Neuronal stem cell (in vitro differentiated cells): Measurements from ENCODE around the gene SCGB1A1.

Source experiments
- DNase-seq: peaks from one replicate; pipeline ENCODE4 v3.0.0-alpha.2; 2013; ENCODE audit warnings: low spot score
- H2AFZ ChIP-seq: one replicate; pipeline ENCODE4 v1.6.1; 2013; ENCODE audit warnings: mild to moderate bottlenecking, low read length, inconsistent platforms
- H2AK5ac ChIP-seq: 2 replicates; pipeline ENCODE4 v1.6.1; 2013; ENCODE audit warnings: low read depth, mild to moderate bottlenecking, inconsistent platforms, low read length, moderate library complexity, mixed read lengths
- H2BK120ac ChIP-seq: 2 replicates; pipeline ENCODE4 v1.6.1; 2013; ENCODE audit warnings: low read depth, mild to moderate bottlenecking, inconsistent platforms, low read length, moderate library complexity, mixed read lengths
- H2BK12ac ChIP-seq: one replicate; pipeline ENCODE4 v1.6.1; 2013; ENCODE audit warnings: low read length, inconsistent platforms
- H2BK15ac ChIP-seq: 2 replicates; pipeline ENCODE4 v1.6.1; 2013; ENCODE audit warnings: mild to moderate bottlenecking, low read length, inconsistent platforms, mixed read lengths
- H2BK5ac ChIP-seq: one replicate; pipeline ENCODE4 v1.6.1; 2013; ENCODE audit warnings: inconsistent platforms, mild to moderate bottlenecking, low read length, moderate library complexity
- H3K14ac ChIP-seq: one replicate; pipeline ENCODE4 v1.6.1; 2013; ENCODE audit warnings: low read length, inconsistent platforms
- H3K18ac ChIP-seq: 2 replicates; pipeline ENCODE4 v1.6.1; 2013; ENCODE audit warnings: low read length, inconsistent platforms
- H3K23ac ChIP-seq: 2 replicates; pipeline ENCODE4 v1.6.1; 2013; ENCODE audit warnings: low read depth, mild to moderate bottlenecking, mixed read lengths, low read length, inconsistent platforms; ENCODE audit not compliant: poor library complexity
- H3K27ac ChIP-seq: replicated peaks from 3 replicates; pipeline ENCODE4 v1.5.1; 2013; ENCODE audit warnings: low read length, inconsistent platforms
- H3K27me3 ChIP-seq, 3 experiments: 2 replicates each; pipeline ENCODE4 v1.6.1; 2013; ENCODE audit warnings: low read length in 3 of 3, mild to moderate bottlenecking in 2 of 3, inconsistent platforms in 1 of 3, low read depth in 1 of 3, mixed read lengths in 1 of 3, moderate library complexity in 1 of 3; ENCODE audit not compliant: control insufficient read depth in 3 of 3, insufficient read depth in 3 of 3
- H3K36me3 ChIP-seq, 2 donors: replicated peaks in 1 of 2; 2 replicates each; pipeline ENCODE4 v1.6.1; 2013; ENCODE audit warnings: low read length in 2 of 2; ENCODE audit not compliant: control insufficient read depth in 2 of 2, insufficient read depth in 2 of 2
- H3K4ac ChIP-seq: 2 replicates; pipeline ENCODE4 v1.6.1; 2013; ENCODE audit warnings: inconsistent platforms, mild to moderate bottlenecking, low read length, moderate library complexity
- H3K4me1 ChIP-seq, 2 donors: 1 replicate in 1 of 2; 2 replicates in 1 of 2; pipeline ENCODE4 v1.6.1; 2013; ENCODE audit warnings: low read length in 2 of 2, low read depth in 1 of 2; ENCODE audit not compliant: control insufficient read depth in 2 of 2, insufficient read depth in 1 of 2
- H3K4me2 ChIP-seq: one replicate; pipeline ENCODE4 v1.6.1; 2013; ENCODE audit warnings: mild to moderate bottlenecking, low read length, inconsistent platforms; ENCODE audit not compliant: insufficient read depth, poor library complexity, severe bottlenecking
- H3K4me3 ChIP-seq, 2 donors: 2 replicates each; pipeline ENCODE4 v1.5.1; 2013; ENCODE audit warnings: low read length in 2 of 2, mild to moderate bottlenecking in 2 of 2, inconsistent platforms in 1 of 2, moderate library complexity in 1 of 2
- H3K79me1 ChIP-seq: one replicate; pipeline ENCODE4 v1.6.1; 2013; ENCODE audit warnings: low read depth, mild to moderate bottlenecking, inconsistent platforms, low read length, moderate library complexity
- H3K9ac ChIP-seq: one replicate; pipeline ENCODE4 v1.6.1; 2013; ENCODE audit warnings: mild to moderate bottlenecking, low read depth, low read length, inconsistent platforms; ENCODE audit not compliant: poor library complexity
- H3K9me3 ChIP-seq, 2 donors: replicated peaks in 1 of 2; 2 replicates each; pipeline versions ENCODE3 to v1.6.1; 2013; ENCODE audit warnings: low read length in 2 of 2, mild to moderate bottlenecking in 2 of 2, inconsistent platforms in 1 of 2, low read depth in 1 of 2, mixed read lengths in 1 of 2, moderate library complexity in 1 of 2; ENCODE audit not compliant: control insufficient read depth in 2 of 2, insufficient read depth in 1 of 2
- H4K8ac ChIP-seq: one replicate; pipeline ENCODE4 v1.6.1; 2013; ENCODE audit warnings: low read depth, mild to moderate bottlenecking, inconsistent platforms, low read length, moderate library complexity
- H4K91ac ChIP-seq: one replicate; pipeline ENCODE4 v1.6.1; 2013; ENCODE audit warnings: low read length, low read depth, mild to moderate bottlenecking, inconsistent platforms; ENCODE audit not compliant: poor library complexity
- WGBS, 2 donors: extraction: QIAGEN DNeasy Blood & Tissue Kit; methylation state at CpG; one replicate each; pipeline ENCODE4 v1.1.7; 2013; ENCODE audit warnings: missing lambda C conversion rate in 2 of 2, mixed read lengths in 1 of 2; ENCODE audit not compliant: insufficient read length in 2 of 2, insufficient replicate concordance in 1 of 2; ENCODE audit errors: extremely low coverage in 2 of 2; 5-methylcytosine and 5-hydroxymethylcytosine counted together

SCGB1A1 gene

GRCh38 chr11:62416596-62416995, 2.2 kb upstream of the SCGB1A1 start:
- H3K4me2 ChIP-seq = no peak overlapping the region
- no peaks in the 10 kb centered on the region for H3K79me1 ChIP-seq
- H4K91ac ChIP-seq = no peak overlapping the region
- H3K18ac ChIP-seq = no peak overlapping the region
- no peak overlapping the region for H2BK5ac ChIP-seq
- H3K36me3 ChIP-seq = no peaks in the 10 kb centered on the region
- no peak overlapping the region for H3K4me3 ChIP-seq
- peak overlapping the region; percentile 10 for H2AFZ ChIP-seq
- H3K4me1 ChIP-seq = peaks cover 2% of the 10 kb centered on the region in 2 donors
- no peak overlapping the region for H3K4ac ChIP-seq
- no peak overlapping the region for H4K8ac ChIP-seq
- H2BK12ac ChIP-seq = no peak overlapping the region
- no peak for DNase-seq
- no peak overlapping the region for H3K9ac ChIP-seq
- H3K27me3 ChIP-seq = peaks cover 0 to 22% (median 0%) of the 10 kb centered on the region in 3 experiments
- H2AK5ac ChIP-seq = no peak overlapping the region
- H3K14ac ChIP-seq = no peak overlapping the region
- H3K9me3 ChIP-seq = no peaks in the 10 kb centered on the region
- H2BK15ac ChIP-seq = no peak overlapping the region
- no peak overlapping the region for H3K27ac ChIP-seq
- no peak overlapping the region for H3K23ac ChIP-seq
- H2BK120ac ChIP-seq = no peak overlapping the region
- no CpG with 5 or more reads among the region's 12 CpGs for WGBS, 2 donors

- no peak overlapping the region for H2AFZ ChIP-seq
- H3K9me3 ChIP-seq = no peaks in the 10 kb centered on the region
- no peak overlapping the region for H3K14ac ChIP-seq
- H3K9ac ChIP-seq = no peak overlapping the region
- H3K4me2 ChIP-seq = no peak overlapping the region
- H3K27ac ChIP-seq = no peak overlapping the region
- no peak overlapping the region for H2AK5ac ChIP-seq
- no peaks in the 10 kb centered on the region for H3K79me1 ChIP-seq
- no peak overlapping the region for H4K8ac ChIP-seq
- peaks cover 2% of the 10 kb centered on the region in 2 donors for H3K4me1 ChIP-seq
- no peak overlapping the region for H2BK15ac ChIP-seq
- H3K36me3 ChIP-seq = no peaks in the 10 kb centered on the region
- no peak overlapping the region for H2BK12ac ChIP-seq
- H2BK120ac ChIP-seq = no peak overlapping the region
- H3K23ac ChIP-seq = no peak overlapping the region
- peaks cover 0 to 24% (median 0%) of the 10 kb centered on the region in 3 experiments for H3K27me3 ChIP-seq
- H3K4ac ChIP-seq = no peak overlapping the region
- no peak overlapping the region for H3K4me3 ChIP-seq
- no peak overlapping the region for H4K91ac ChIP-seq
- H2BK5ac ChIP-seq = peak overlapping the region; percentile 35
- WGBS, 2 donors = no CpG with 5 or more reads among the region's 5 CpGs
- H3K18ac ChIP-seq = no peak overlapping the region
- no peak for DNase-seq
Observed at GRCh38 chr11:62418136-62418535, 697 bp upstream of the SCGB1A1 start.

GRCh38 chr11:62419314-62419929, 589 bp downstream of the SCGB1A1 start:
- Histone ChIP-seq H3K36me3 (no peaks in the 10 kb centered on the region), H2AFZ (no peak overlapping the region), H2BK5ac (no peak overlapping the region), H3K18ac (no peak overlapping the region), H3K14ac (no peak overlapping the region), H2AK5ac (no peak overlapping the region), H4K91ac (no peak overlapping the region), H3K27me3 (peaks cover 0 to 28% (median 0%) of the 10 kb centered on the region in 3 experiments), H3K4me3 (no peak overlapping the region), H3K79me1 (no peaks in the 10 kb centered on the region), H3K27ac (no peak overlapping the region), H3K9me3 (no peaks in the 10 kb centered on the region), H2BK15ac (no peak overlapping the region), H2BK12ac (no peak overlapping the region), H3K9ac (no peak overlapping the region), H4K8ac (no peak overlapping the region), H3K4ac (no peak overlapping the region), H2BK120ac (no peak overlapping the region), H3K4me1 (peaks cover 0 to 2% of the 10 kb centered on the region in 2 donors), H3K23ac (no peak overlapping the region), H3K4me2 (no peak overlapping the region)
- no peak for DNase-seq
- no CpG with 5 or more reads among the region's 5 CpGs for WGBS, 2 donors

- Histone ChIP-seq H3K79me1 (no peaks in the 10 kb centered on the region), H3K23ac (no peak overlapping the region), H3K27me3 (peaks cover 0 to 28% (median 0%) of the 10 kb centered on the region in 3 experiments), H3K4me1 (peaks cover 0 to 2% of the 10 kb centered on the region in 2 donors), H2AFZ (no peak overlapping the region), H3K4ac (no peak overlapping the region), H2BK5ac (no peak overlapping the region), H2AK5ac (no peak overlapping the region), H3K14ac (no peak overlapping the region), H3K4me2 (no peak overlapping the region), H2BK15ac (no peak overlapping the region), H2BK120ac (no peak overlapping the region), H2BK12ac (no peak overlapping the region), H4K8ac (no peak overlapping the region), H3K9me3 (no peaks in the 10 kb centered on the region), H3K18ac (no peak overlapping the region), H3K4me3 (no peak overlapping the region), H3K36me3 (no peaks in the 10 kb centered on the region), H3K27ac (no peak overlapping the region), H4K91ac (no peak overlapping the region), H3K9ac (no peak overlapping the region)
- no CpG with 5 or more reads among the region's 1 CpG for WGBS, 2 donors
- DNase-seq = no peak
Observed at GRCh38 chr11:62419943-62420342, 1.1 kb downstream of the SCGB1A1 start.
